HG03175 (cell line): ENCODE data around the gene ITGB4.
A peak's percentile ranks its signal among the peaks of the same experiment; 100 is the strongest.
"Not testable (repeated sequence)": the region's sequence is repeated elsewhere in the genome, so short reads cannot be mapped to it uniquely, and the experiment has no call there.

Experiments
- ATAC-seq: cut with Tn5 transposase; IDR thresholded peaks from one replicate; pipeline ENCODE4 v1.9.1; 2021; ENCODE audit warnings: mild to moderate bottlenecking, moderate library complexity; ENCODE audit not compliant: unreplicated experiment

ITGB4 gene

DNA sequence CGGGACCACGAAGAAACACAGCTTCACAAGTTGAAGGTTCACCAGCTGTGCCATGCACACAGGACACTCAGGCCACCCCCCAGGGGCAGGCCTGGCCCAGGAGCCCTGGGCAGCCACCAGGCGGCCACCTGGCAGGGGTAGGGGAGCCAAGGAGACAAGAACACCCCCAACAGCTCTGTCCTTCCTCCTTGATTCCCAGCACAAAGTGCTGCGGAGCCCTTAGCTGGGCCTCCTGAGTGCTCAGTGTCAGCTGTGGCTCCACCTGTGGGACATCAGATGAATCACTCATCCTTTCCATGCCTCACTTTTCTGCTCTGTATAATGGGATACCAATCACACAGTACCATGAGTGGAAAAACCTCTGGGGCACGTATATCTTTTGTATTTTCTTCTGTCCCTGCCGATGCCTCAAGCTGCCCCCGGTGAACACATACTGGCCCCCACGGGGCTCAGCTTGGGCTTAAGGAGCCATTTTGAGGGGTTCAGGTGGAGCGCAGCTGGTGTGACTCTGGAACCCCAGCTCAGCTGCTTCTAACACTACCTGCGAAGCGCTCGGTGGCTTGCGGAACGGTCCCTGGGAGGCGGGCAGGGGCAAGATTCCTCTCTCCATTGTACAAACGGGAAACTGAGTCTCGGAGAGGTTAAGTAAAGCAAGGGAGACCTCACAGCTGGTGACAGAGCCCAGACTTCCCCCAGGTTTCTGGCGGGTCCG, 31.7 kb downstream of the ITGB4 start:
- no peak for ATAC-seq

GRCh38 chr17:75753514-75754377, 32.5 kb downstream of the ITGB4 start:
- ATAC-seq = peak; percentile 58

DNA sequence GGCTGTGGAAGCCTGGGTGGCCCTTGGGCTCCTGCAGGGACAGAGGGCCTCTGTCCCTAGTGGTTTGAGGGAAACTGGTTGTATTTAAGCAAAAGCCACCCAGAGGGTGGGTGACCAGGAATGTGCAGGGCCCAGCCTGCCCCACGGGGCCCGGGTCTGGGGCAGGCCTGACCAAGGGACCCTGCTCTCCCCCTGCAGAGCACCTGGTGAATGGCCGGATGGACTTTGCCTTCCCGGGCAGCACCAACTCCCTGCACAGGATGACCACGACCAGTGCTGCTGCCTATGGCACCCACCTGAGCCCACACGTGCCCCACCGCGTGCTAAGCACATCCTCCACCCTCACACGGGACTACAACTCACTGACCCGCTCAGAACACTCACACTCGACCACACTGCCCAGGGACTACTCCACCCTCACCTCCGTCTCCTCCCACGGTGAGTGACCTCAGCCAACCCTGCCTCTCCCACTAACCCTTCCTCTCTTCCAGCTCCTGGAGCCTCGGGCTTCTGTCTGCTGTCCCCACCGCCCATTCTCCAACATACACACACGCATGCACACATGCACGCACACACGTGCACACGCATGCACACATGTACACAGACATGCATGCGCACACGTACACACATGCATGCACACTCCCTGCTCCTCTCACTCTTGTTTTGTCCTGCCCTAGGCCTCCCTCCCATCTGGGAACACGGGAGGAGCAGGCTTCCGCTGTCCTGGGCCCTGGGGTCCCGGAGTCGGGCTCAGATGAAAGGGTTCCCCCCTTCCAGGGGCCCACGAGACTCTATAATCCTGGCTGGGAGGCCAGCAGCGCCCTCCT, 33.3 kb downstream of the ITGB4 start:
- ATAC-seq = no peak

GRCh38 chr17:75755205-75755901, 34.1 kb downstream of the ITGB4 start:
- no peak for ATAC-seq

DNA sequence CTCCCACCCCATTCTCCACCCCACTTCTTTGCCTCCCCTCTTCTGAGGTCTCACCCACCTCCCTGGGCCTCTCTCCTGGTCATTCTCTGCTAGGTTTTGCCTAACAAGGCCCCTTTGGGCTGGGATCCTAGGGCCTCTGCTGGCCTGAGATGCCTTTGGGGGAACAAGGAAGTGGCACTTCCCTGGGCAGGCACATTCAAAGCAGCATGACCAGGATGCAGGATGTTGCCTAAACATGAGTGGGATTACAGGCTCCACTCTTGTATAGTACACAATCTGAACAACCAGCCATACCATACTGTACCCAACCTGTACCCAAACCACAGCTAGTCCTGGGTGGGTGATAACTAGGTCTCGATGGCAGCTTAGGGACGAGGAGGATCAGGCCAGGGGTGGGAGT, 34.7 kb downstream of the ITGB4 start:
- ATAC-seq = no peak

- no peak for ATAC-seq
Observed at GRCh38 chr17:75756451-75757085, 35.3 kb downstream of the ITGB4 start.

- ATAC-seq = no peak
Observed at GRCh38 chr17:75757086-75757681, 35.9 kb downstream of the ITGB4 start.

GRCh38 chr17:75758131-75758905, 37.1 kb downstream of the ITGB4 start:
- ATAC-seq = no peak

DNA sequence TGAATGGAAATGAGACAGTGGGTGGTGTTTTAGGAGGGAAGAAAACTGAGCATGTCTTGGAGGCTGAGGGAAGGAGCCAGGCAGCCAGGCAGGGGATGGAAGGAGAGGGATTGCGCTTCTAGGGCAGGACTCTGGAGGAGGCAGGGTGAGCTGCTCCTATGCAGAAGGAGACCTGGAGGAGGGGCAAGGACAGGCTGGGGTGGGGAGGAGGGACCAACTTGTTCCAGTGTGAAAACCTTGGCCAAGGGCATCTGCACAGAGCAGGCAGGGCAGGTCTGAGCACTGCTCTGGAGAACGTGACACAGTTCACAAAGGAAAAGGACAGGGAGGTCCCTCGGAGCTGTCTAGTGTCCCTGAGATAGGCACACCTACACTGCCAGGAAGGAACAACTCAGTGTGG, 38.2 kb downstream of the ITGB4 start:
- no peak for ATAC-seq

GRCh38 chr17:75759978-75760640, 38.9 kb downstream of the ITGB4 start:
- not testable (repeated sequence) for ATAC-seq

GRCh38 chr17:75762513-75763268, 41.4 kb downstream of the ITGB4 start:
- ATAC-seq = no peak

GRCh38 chr17:75763269-75763607, 42.0 kb downstream of the ITGB4 start:
- ATAC-seq = no peak

- ATAC-seq = no peak
Observed at GRCh38 chr17:75763613-75764416, 42.6 kb downstream of the ITGB4 start.

DNA sequence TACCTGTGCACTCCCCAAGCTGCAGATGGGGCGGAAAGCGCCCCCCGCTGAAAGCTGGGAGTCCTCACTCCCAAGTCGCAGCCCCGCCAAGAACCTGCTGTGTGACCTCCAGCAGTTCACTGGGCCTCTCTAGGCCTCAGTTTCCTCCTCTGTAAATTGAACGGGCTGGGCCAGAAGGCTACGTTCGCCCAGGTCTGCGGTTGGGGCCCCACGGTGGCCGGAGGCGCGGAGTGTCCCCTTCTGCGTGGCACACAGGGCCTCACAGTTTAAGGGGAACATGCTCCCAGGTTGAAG, 43.1 kb downstream of the ITGB4 start:
- no peak for ATAC-seq

GRCh38 chr17:75764711-75765421, 43.6 kb downstream of the ITGB4 start, which contains the start of gene GALK1:
GALK1 (minus strand) TSS chr17:75765192; CDS start chr17:75765136, 56 bp downstream.
- peak; percentile 80 for ATAC-seq

GRCh38 chr17:75765981-75766380, 44.7 kb downstream of the ITGB4 start:
- ATAC-seq = no peak

- no peak for ATAC-seq
Observed at GRCh38 chr17:75767881-75768280, 46.6 kb downstream of the ITGB4 start.
